ENCODE data around the gene RASAL2.

GRCh38 chr1:178408871-178409270, 315.0 kb downstream of the RASAL2 start:
- TF ChIP-seq CTCF (IDR thresholded peaks at IDR 0.05), result no peak
- TF ChIP-seq ZFX (IDR thresholded peaks at IDR 0.05; ENCODE audit: borderline replicate concordance), result no peak

Measured in 22Rv1 (cell line).